ENCODE data around the gene CACNA2D1. TPM values are rescaled to one million over a fixed set of nuclear protein-coding genes. Genes with fewer than 3 reads are reported as not detected.

CACNA2D1 gene
- total and polyA plus RNA-seq, 12 donors = 10.5 to 60.9 (median 35.9) TPM

DNA sequence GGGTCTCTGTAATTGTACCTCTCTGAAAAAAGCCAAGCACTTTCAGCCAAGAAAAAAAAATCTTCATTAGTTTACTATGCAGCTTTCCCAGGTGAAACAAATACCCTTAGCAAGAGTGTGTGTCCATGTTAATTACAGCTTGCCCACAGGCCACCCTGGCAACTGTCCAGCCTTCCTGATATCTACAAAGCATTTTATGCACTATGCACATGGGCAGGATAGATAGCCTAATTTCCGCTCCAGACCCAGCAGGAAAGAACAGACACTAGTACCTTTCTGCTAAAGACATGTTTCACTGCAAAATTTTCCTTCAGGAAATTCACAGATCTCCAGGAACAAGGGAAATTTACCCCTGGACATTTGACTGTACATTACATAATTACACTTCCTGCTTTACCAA, 24.4 kb downstream of the CACNA2D1 start:
- intact Hi-C loops (cut with DNase I) = no loop called here
- no peak for TF ChIP-seq POLR2A (IDR thresholded peaks at IDR 0.05)
- TF ChIP-seq, protein P1, sequence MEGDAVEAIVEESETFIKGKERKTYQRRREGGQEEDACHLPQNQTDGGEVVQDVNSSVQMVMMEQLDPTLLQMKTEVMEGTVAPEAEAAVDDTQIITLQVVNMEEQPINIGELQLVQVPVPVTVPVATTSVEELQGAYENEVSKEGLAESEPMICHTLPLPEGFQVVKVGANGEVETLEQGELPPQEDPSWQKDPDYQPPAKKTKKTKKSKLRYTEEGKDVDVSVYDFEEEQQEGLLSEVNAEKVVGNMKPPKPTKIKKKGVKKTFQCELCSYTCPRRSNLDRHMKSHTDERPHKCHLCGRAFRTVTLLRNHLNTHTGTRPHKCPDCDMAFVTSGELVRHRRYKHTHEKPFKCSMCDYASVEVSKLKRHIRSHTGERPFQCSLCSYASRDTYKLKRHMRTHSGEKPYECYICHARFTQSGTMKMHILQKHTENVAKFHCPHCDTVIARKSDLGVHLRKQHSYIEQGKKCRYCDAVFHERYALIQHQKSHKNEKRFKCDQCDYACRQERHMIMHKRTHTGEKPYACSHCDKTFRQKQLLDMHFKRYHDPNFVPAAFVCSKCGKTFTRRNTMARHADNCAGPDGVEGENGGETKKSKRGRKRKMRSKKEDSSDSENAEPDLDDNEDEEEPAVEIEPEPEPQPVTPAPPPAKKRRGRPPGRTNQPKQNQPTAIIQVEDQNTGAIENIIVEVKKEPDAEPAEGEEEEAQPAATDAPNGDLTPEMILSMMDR (IDR thresholded peaks at IDR 0.05) = no peak
- Histone ChIP-seq H3K27ac (no peak overlapping the region), H3K9me3 (replicated peaks in 1 of 3) (no peaks in the 10 kb centered on the region), H3K4me3 (no peak overlapping the region), H3K4me1 (replicated peaks in 1 of 2) (peaks cover 0 to 21% of the 10 kb centered on the region in 2 donors), H3K27me3 (no peaks in the 10 kb centered on the region), H3K36me3 (replicated peaks in 1 of 2) (no peaks in the 10 kb centered on the region)
- peak in 5 of 7 donors; percentile 27 to 82 (median 33) for DNase-seq
- 75 to 86% (median 81%) methylated on average over 1 of the region's 1 CpG for WGBS, 4 donors

DNA sequence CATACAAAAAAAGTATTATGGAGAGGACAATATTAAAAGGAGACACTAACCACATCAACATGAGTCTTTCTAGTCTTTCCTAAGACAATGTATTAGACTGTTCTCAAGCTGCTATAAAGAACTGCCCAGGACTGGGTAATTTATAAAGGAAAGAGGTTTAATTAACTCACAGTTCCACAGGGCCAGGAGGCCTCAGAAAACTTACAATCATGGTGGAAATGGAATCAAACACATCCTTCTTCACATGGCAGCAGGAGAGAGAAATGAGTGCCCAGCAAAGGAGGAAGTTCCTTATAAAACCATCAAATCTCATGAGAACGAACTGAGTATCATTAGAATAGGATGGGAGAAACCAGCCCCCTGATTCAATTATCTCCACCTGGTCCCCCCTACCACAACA, 25.7 kb downstream of the CACNA2D1 start:
- Histone ChIP-seq H3K36me3 (replicated peaks in 1 of 2) (no peaks in the 10 kb centered on the region), H3K4me1 (replicated peaks in 1 of 2) (peaks cover 0 to 16% of the 10 kb centered on the region in 2 donors), H3K4me3 (no peak overlapping the region), H3K27me3 (no peaks in the 10 kb centered on the region), H3K9me3 (replicated peaks in 1 of 3) (no peaks in the 10 kb centered on the region), H3K27ac (no peak overlapping the region)
- intact Hi-C loops (cut with DNase I) = no loop called here
- DNase-seq = no peak
- 87 to 93% (median 88%) methylated on average over 1 of the region's 1 CpG for WGBS, 4 donors
- TF ChIP-seq, protein P1 (IDR thresholded peaks at IDR 0.05) = no peak
- TF ChIP-seq POLR2A (IDR thresholded peaks at IDR 0.05) = no peak

DNA sequence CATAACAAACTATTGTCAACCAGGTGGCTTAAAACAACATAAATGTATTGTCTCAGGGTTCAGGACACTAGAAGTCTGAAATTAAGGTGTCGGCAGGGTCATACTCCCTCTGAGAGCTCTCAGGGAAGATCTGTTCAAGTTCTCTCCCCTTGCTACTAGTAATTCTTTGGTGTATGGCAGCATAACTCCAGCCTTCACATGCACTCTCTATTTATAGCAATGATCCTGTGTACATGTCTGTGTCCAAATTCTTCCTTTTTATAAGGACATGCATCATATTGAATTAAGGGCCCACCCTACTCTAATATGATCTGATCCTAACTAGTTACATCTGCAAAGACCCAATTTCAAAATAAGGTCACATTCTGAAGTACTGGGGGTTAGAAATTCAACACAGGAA, 27.2 kb downstream of the CACNA2D1 start:
- TF ChIP-seq, protein P1 (IDR thresholded peaks at IDR 0.05) = no peak
- TF ChIP-seq POLR2A (IDR thresholded peaks at IDR 0.05) = no peak
- H3K4me1 ChIP-seq (replicated peaks in 1 of 2) = peaks cover 0 to 16% of the 10 kb centered on the region in 2 donors

DNA sequence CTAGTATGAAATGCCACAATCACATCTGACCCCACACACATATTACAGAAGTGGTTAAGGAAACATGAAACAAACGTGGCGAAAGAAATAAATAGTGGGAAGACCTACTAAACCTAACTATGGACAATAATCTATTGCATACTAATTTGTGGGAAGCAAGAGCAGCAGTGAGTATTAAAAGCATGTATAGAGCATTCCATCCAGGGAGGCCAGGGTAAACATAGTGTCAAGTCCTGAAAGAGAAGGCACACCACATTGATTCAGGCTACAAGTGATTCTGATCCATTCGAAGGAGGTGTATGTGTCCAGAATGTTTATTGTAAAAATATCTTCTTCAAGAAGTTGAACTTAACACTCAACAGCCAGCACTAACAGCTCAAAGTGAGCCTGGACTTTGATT, 29.2 kb downstream of the CACNA2D1 start:
- H3K36me3 ChIP-seq (replicated peaks in 1 of 2) = no peaks in the 10 kb centered on the region
- TF ChIP-seq, protein P1 (IDR thresholded peaks at IDR 0.05) = no peak
- no peak for TF ChIP-seq POLR2A (IDR thresholded peaks at IDR 0.05)
- no peaks in the 10 kb centered on the region for H3K4me1 ChIP-seq (replicated peaks in 1 of 2)
- no peak overlapping the region for H3K27ac ChIP-seq
- no peaks in the 10 kb centered on the region for H3K27me3 ChIP-seq
- WGBS, 4 donors = 76 to 83% (median 80%) methylated on average over 3 of the region's 3 CpGs
- no peak for DNase-seq
- intact Hi-C loops (cut with DNase I) = no loop called here
- no peak overlapping the region for H3K4me3 ChIP-seq
- H3K9me3 ChIP-seq (replicated peaks in 1 of 3) = no peaks in the 10 kb centered on the region

More for the DNA sequence above, 27.2 kb downstream of the CACNA2D1 start:
- no peak overlapping the region for H3K27ac ChIP-seq
- no peak for DNase-seq
- no peaks in the 10 kb centered on the region for H3K27me3 ChIP-seq
- no peaks in the 10 kb centered on the region for H3K36me3 ChIP-seq (replicated peaks in 1 of 2)
- intact Hi-C loops (cut with DNase I) = no loop called here
- WGBS, 4 donors = 75 to 94% (median 90%) methylated on average over 1 of the region's 1 CpG
- no peak overlapping the region for H3K4me3 ChIP-seq
- H3K9me3 ChIP-seq (replicated peaks in 1 of 3) = no peaks in the 10 kb centered on the region
